Fibroblast of villous mesenchyme (primary cell): ENCODE results near the gene UTP20. TPM values are rescaled to one million over a fixed set of nuclear protein-coding genes. Genes with fewer than 3 reads are reported as not detected.

Source experiments
- DNase-seq: peaks from one replicate; pipeline ENCODE4 v3.0.0-alpha.2; 2010; ENCODE audit warnings: low read depth
- H3K4me3 ChIP-seq: 2 replicates; pipeline ENCODE4 v1.5.1; 2011; ENCODE audit warnings: low read depth, mild to moderate bottlenecking, low read length
- total RNA-seq: library from RNA; depleted of rRNA; stranded (reverse); fragments of >200 nt; gene quantifications from 2 replicates; pipeline ENCODE4 v1.2.3, GENCODE V29; 2012
- TF ChIP-seq, protein P1 (sequence below): IDR thresholded peaks from 2 replicates; pipeline ENCODE4 v1.5.1; 2012; ENCODE audit warnings: low read depth, mild to moderate bottlenecking, low read length; ENCODE audit not compliant: insufficient read depth

UTP20 gene
- total RNA-seq = 25.1 and 32.0 TPM in 2 replicates

DNA sequence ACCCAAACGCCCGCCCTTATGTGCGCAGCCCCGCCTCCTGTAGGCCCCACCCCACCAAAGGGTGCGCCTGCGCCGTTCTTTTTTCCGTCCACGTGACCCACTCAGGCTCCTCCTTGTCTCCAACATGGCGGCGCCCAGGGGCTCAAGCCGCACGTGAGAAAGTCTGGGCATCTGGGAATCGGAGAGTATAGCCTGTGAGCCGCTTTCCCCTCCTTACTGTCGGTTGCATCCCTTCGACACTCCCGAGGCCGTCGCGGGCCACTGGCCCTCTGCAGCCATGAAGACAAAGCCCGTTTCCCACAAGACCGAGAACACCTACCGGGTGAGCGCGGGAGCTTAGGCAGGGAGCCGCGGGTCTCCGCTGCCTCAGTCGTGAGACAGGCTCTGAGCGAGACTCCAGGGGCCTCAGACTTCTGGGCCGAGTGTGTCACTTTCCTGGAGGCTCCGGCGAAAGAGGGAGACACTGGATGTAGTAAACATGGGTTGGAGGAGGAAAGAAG lies at the start of gene UTP20:
Gene UTP20, plus strand, starts transcription at position 100 of the 500 bp plus-strand sequence. Its CDS starts 178 bp downstream, at position 278.
- TF ChIP-seq, protein P1, sequence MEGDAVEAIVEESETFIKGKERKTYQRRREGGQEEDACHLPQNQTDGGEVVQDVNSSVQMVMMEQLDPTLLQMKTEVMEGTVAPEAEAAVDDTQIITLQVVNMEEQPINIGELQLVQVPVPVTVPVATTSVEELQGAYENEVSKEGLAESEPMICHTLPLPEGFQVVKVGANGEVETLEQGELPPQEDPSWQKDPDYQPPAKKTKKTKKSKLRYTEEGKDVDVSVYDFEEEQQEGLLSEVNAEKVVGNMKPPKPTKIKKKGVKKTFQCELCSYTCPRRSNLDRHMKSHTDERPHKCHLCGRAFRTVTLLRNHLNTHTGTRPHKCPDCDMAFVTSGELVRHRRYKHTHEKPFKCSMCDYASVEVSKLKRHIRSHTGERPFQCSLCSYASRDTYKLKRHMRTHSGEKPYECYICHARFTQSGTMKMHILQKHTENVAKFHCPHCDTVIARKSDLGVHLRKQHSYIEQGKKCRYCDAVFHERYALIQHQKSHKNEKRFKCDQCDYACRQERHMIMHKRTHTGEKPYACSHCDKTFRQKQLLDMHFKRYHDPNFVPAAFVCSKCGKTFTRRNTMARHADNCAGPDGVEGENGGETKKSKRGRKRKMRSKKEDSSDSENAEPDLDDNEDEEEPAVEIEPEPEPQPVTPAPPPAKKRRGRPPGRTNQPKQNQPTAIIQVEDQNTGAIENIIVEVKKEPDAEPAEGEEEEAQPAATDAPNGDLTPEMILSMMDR = no peak
- H3K4me3 ChIP-seq = peak within 1 kb of the TSS; percentile 99
- DNase-seq = peak; percentile 86

- no peak overlapping the region for H3K4me3 ChIP-seq
- TF ChIP-seq, protein P1 = no peak
- no peak for DNase-seq
Measured at GRCh38 chr12:101230547-101230946, 49.4 kb upstream of the UTP20 start.

- H3K4me3 ChIP-seq = no peak overlapping the region
- TF ChIP-seq, protein P1 = no peak
- DNase-seq = no peak
Measured at GRCh38 chr12:101231636-101232035, 48.3 kb upstream of the UTP20 start.

- no peak overlapping the region for H3K4me3 ChIP-seq
Measured at GRCh38 chr12:101235686-101236085, 44.2 kb upstream of the UTP20 start.

GRCh38 chr12:101238306-101238705 lies 41.6 kb upstream of the UTP20 start:
- TF ChIP-seq, protein P1 = no peak
- no peak overlapping the region for H3K4me3 ChIP-seq
- no peak for DNase-seq

More at GRCh38 chr12:101235686-101236085, 44.2 kb upstream of the UTP20 start:
- DNase-seq = no peak
- TF ChIP-seq, protein P1 = no peak

- DNase-seq = no peak
- TF ChIP-seq, protein P1 = no peak
- H3K4me3 ChIP-seq = no peak overlapping the region
Measured at GRCh38 chr12:101238800-101239329, 41.0 kb upstream of the UTP20 start.

GRCh38 chr12:101243074-101243473 lies 36.8 kb upstream of the UTP20 start:
- TF ChIP-seq, protein P1 = no peak
- DNase-seq = no peak
- H3K4me3 ChIP-seq = no peak overlapping the region
